Measurements from ENCODE around the gene CPPED1.

DNA sequence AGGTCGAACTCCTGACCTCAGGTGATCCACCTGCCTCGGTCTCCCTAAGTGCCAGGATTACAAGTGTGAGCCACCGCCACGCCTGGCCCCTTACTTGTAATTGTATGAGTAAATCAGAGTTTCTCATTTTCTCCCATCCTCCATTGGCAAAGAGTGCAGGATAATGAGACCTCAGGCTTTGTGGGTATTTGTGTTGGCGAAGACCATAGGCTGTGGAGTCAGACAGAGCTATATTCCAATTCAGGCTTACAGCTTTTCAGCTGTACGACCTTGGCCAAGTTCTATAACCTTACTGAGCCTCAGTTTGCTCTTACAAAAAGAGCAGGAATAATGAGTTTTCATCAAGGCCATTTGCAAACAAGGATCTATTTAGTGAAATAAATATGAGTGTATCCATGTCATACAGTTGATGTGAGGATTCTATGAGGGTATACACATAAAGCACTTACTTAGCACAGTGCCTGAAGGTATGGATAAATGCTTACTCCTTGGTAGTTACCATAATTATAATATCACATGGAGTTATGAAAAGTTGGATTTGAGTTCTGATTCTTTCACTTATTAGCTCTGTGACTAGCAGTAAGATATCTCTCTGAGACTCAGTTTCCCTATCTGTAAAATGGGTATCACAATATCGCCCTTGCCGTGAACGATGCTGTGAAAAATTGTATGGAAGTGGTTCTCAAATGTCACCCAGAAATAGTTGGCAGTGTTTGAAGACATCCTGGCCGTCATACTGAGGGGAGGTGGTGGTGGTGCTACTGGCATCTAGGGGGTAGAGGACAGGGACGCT lies 25.6 kb upstream of the CPPED1 start:
- TF ChIP-seq POLR2A (IDR thresholded peaks at IDR 0.05; ENCODE audit: borderline replicate concordance, extremely low read depth, insufficient read depth, insufficient read length) (no peak), POLR2AphosphoS5 (IDR thresholded peaks at IDR 0.05; ENCODE audit: low read depth, low read length) (no peak), SP1 (IDR thresholded peaks at IDR 0.05; ENCODE audit: low read depth) (no peak), EZH2phosphoT487 (IDR thresholded peaks at IDR 0.05; ENCODE audit: borderline replicate concordance) (no peak), JUND (IDR thresholded peaks at IDR 0.05) (no peak)
- TF ChIP-seq, protein P1, sequence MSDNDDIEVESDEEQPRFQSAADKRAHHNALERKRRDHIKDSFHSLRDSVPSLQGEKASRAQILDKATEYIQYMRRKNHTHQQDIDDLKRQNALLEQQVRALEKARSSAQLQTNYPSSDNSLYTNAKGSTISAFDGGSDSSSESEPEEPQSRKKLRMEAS (IDR thresholded peaks at IDR 0.05): no peak
- TF ChIP-seq, protein P2, sequence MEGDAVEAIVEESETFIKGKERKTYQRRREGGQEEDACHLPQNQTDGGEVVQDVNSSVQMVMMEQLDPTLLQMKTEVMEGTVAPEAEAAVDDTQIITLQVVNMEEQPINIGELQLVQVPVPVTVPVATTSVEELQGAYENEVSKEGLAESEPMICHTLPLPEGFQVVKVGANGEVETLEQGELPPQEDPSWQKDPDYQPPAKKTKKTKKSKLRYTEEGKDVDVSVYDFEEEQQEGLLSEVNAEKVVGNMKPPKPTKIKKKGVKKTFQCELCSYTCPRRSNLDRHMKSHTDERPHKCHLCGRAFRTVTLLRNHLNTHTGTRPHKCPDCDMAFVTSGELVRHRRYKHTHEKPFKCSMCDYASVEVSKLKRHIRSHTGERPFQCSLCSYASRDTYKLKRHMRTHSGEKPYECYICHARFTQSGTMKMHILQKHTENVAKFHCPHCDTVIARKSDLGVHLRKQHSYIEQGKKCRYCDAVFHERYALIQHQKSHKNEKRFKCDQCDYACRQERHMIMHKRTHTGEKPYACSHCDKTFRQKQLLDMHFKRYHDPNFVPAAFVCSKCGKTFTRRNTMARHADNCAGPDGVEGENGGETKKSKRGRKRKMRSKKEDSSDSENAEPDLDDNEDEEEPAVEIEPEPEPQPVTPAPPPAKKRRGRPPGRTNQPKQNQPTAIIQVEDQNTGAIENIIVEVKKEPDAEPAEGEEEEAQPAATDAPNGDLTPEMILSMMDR (IDR thresholded peaks at IDR 0.05 in 2 of 3, conservative IDR thresholded peaks at IDR 0.05 in 1 of 3; ENCODE audit: borderline replicate concordance in 1 of 3, insufficient read depth in 1 of 3, low read depth in 2 of 3, low read length in 2 of 3): no peak
- TF ChIP-seq, protein P3, sequence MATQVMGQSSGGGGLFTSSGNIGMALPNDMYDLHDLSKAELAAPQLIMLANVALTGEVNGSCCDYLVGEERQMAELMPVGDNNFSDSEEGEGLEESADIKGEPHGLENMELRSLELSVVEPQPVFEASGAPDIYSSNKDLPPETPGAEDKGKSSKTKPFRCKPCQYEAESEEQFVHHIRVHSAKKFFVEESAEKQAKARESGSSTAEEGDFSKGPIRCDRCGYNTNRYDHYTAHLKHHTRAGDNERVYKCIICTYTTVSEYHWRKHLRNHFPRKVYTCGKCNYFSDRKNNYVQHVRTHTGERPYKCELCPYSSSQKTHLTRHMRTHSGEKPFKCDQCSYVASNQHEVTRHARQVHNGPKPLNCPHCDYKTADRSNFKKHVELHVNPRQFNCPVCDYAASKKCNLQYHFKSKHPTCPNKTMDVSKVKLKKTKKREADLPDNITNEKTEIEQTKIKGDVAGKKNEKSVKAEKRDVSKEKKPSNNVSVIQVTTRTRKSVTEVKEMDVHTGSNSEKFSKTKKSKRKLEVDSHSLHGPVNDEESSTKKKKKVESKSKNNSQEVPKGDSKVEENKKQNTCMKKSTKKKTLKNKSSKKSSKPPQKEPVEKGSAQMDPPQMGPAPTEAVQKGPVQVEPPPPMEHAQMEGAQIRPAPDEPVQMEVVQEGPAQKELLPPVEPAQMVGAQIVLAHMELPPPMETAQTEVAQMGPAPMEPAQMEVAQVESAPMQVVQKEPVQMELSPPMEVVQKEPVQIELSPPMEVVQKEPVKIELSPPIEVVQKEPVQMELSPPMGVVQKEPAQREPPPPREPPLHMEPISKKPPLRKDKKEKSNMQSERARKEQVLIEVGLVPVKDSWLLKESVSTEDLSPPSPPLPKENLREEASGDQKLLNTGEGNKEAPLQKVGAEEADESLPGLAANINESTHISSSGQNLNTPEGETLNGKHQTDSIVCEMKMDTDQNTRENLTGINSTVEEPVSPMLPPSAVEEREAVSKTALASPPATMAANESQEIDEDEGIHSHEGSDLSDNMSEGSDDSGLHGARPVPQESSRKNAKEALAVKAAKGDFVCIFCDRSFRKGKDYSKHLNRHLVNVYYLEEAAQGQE (IDR thresholded peaks at IDR 0.05; ENCODE audit: low read depth): no peak
